IMR-90 (cell line): ENCODE results near the gene BRD1.

Experiments
- BHLHE40 ChIP-seq: fragments of 150-350 bp; IDR thresholded peaks from 2 replicates; pipeline ENCODE4 v1.6.1; 2016; ENCODE audit warnings: mild to moderate bottlenecking, low read depth, low read length
- CEBPB ChIP-seq: IDR thresholded peaks from 2 replicates; pipeline ENCODE4 v1.6.1; 2012; ENCODE audit warnings: low read depth, low read length, improper control_type of control experiment
- MAFK ChIP-seq: IDR thresholded peaks from 2 replicates; pipeline ENCODE4 v1.6.1; 2012; ENCODE audit warnings: low read depth, low read length, improper control_type of control experiment
- RAD21 ChIP-seq: IDR thresholded peaks from 2 replicates; pipeline ENCODE4 v1.6.1; 2012; ENCODE audit warnings: low read length, improper control_type of control experiment
- TF ChIP-seq, protein P1 (sequence below): conservative IDR thresholded peaks from 2 replicates; pipeline ENCODE4 v1.5.1; 2012; ENCODE audit warnings: mild to moderate bottlenecking, low read depth, low read length, improper control_type of control experiment

DNA sequence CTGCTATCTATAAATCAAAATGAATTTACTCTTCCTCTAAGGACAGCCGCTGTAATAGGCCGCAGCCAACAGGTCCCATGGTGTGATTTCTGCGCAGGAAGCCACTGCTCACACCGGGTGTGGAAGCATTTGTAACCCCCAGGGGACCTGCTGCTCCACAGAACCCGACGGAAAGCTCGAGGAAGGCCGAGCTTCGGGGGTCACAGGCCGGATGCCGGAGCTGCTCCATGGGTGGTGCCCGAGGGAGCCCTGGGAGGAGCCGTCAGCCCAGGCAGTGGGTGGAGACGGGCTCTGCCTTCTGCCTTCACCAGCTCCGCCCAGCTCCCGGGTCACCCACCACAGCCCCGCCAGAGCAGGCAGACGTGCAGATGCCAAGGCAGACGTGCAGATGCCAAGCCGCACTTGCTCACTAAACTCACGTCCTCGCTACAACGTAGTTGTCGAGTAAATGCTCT, 63.5 kb downstream of the BRD1 start:
- TF ChIP-seq CEBPB (no peak), RAD21 (no peak), BHLHE40 (no peak), MAFK (no peak)
- TF ChIP-seq, protein P1, sequence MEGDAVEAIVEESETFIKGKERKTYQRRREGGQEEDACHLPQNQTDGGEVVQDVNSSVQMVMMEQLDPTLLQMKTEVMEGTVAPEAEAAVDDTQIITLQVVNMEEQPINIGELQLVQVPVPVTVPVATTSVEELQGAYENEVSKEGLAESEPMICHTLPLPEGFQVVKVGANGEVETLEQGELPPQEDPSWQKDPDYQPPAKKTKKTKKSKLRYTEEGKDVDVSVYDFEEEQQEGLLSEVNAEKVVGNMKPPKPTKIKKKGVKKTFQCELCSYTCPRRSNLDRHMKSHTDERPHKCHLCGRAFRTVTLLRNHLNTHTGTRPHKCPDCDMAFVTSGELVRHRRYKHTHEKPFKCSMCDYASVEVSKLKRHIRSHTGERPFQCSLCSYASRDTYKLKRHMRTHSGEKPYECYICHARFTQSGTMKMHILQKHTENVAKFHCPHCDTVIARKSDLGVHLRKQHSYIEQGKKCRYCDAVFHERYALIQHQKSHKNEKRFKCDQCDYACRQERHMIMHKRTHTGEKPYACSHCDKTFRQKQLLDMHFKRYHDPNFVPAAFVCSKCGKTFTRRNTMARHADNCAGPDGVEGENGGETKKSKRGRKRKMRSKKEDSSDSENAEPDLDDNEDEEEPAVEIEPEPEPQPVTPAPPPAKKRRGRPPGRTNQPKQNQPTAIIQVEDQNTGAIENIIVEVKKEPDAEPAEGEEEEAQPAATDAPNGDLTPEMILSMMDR: no peak
